Erythroblast (primary cell): ENCODE data around the gene DAPK3.

ENCODE experiments used
- GATA1 ChIP-seq: IDR thresholded peaks from 2 replicates; pipeline ENCODE4 v1.6.1; 2011; ENCODE audit warnings: low read depth, mild to moderate bottlenecking, control low read depth, low read length, moderate library complexity
- POLR2A ChIP-seq: IDR thresholded peaks from 2 replicates; pipeline ENCODE4 v1.6.1; 2011; ENCODE audit warnings: mild to moderate bottlenecking, low read length

DNA sequence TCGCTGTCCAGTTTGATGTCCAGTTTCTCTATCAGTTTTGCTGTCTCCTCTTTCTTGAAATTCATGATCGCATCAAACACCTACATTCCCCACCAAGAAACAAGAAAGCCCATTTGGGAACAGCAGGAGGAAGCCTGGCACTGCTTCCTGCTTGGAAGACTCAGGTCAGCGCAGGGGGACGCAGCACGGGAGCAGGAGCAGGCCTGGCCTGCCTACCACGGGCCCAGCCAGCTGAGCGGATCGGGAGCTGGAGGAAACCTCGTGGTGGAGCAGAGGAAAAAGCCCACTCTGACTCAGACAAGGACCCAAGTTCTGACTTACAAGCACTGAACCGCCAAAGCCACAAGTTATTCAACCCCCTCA is 10.5 kb upstream of the DAPK3 start:
- no peak for TF ChIP-seq POLR2A
- no peak for TF ChIP-seq GATA1
